Femur (tissue), 1 donor: ENCODE data around the gene GJC1.
A peak's percentile ranks its signal among the peaks of the same experiment; 100 is the strongest.
"Not testable (repeated sequence)": the region's sequence is repeated elsewhere in the genome, so short reads cannot be mapped to it uniquely, and the experiment has no call there.

Experiments
- DNase-seq: peaks from one replicate; pipeline ENCODE4 v3.0.0-alpha.2; 2017

Gene GJC1

DNA sequence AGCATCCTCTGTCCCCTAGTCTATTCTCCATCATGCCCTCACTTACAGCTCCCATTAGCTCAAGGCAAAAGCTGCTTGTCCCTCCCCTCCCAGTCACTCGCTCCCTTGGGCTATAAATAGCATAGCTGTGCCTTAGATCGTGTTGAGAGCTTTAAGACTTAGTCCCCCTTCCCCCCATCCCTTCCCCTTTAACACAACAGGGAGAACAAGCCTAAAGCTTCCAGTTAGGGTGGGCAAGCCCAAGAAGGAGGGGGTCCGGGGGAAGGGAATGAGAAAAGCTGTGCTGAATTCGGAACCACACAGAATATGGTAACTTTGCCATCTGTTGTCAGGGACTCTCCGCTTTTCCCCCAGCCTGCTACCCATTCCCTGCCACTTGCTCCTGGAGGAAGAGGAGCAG, 12.7 kb upstream of the GJC1 start:
- no peak for DNase-seq

DNA sequence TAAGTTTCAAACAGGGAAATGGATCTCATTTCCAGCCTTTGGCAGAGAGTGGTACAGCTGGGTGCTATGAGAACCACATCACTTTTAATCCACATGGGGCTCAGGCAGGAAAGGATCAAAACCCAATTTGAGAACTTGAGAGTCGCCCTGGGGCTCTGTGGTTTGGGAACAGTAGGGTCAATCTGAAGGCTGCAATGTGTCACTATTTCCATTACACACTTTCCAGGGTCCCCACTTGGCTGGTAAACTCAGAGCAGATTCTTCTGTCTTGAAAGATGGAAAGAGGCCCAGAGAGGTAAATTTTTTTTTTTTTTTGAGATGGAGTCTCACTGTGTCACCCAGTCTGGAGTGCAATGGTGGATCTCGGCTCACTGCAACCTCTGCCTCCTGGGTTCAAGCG, 10.8 kb upstream of the GJC1 start:
- no peak for DNase-seq

DNA sequence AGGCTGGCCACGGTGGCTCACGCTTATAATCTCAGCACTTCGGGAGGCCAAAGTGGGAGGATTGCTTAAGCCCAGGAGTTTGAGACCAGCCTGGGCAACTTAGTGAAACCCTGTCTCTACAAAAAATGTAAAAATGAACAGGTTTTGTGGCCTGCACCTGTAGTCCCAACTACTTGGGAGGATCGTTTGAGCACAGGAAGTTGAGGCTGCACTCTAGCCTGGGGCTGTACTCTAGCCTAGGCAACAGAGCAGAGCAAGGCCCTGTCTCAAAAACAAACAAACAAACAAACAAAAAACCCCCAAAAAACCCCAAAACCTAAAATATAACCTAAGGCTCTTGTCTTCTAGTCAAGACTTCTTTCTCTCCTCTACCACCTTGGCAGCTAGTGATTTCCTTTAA, 10.2 kb upstream of the GJC1 start:
- DNase-seq, result no peak

DNA sequence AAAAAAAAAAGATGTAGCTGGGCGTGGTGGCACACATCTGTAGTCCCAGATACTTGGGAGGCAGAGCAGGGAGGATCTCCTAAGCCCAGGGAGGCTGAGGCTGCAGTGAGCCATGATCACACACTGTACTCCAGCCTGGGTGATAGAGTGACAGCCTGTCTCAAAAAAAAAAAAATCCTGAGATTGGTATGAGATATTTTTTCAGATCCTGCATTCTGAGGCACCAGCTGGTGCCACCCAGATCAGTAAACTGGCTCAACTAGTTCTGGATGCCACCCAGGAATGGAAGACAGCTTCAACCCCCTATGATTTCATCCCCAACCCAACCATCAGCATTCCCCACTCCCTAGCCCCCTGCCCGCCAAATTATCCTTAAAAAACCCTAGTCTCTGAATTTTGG, 7.1 kb upstream of the GJC1 start:
- no peak for DNase-seq

DNA sequence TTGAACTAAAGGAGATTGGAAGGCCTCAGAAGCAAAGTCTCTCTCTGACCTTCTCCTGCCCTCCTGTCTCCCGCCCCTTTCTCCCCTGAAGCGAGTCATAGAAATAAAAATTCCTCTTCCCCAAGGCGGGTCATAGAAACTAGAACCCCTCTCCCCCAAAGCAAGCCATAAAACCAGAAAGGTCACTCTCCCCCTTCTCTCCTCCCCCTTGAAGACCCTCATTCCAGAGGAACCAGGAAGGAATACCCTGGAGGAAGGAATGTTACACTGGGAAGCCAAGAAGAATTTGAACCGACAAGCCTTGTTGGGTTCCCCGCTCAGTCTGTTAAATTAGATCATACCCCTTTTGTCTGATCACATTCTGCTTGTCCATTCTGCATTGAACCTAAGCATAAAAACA, 2.7 kb upstream of the GJC1 start:
- DNase-seq, result no peak

DNA sequence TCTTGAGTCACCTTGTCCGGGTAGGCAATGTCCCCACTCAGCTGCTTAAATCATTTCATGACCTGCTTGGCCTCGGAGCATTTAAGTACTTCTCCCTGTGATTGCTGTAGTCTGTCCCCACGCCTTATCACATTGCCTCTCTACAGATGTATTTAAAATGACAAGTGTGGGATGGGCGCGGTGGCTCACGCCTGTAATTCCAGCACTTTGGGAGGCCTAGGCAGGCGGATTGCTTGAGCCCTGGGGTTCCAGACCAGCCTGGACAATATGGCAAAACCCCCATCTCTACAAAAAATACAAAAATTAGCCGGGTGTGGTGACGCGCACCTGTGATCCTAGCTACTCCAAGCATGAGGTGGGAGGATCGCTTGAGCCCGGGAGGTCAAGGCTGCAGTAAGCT, 1.3 kb upstream of the GJC1 start:
- DNase-seq, result no peak

DNA sequence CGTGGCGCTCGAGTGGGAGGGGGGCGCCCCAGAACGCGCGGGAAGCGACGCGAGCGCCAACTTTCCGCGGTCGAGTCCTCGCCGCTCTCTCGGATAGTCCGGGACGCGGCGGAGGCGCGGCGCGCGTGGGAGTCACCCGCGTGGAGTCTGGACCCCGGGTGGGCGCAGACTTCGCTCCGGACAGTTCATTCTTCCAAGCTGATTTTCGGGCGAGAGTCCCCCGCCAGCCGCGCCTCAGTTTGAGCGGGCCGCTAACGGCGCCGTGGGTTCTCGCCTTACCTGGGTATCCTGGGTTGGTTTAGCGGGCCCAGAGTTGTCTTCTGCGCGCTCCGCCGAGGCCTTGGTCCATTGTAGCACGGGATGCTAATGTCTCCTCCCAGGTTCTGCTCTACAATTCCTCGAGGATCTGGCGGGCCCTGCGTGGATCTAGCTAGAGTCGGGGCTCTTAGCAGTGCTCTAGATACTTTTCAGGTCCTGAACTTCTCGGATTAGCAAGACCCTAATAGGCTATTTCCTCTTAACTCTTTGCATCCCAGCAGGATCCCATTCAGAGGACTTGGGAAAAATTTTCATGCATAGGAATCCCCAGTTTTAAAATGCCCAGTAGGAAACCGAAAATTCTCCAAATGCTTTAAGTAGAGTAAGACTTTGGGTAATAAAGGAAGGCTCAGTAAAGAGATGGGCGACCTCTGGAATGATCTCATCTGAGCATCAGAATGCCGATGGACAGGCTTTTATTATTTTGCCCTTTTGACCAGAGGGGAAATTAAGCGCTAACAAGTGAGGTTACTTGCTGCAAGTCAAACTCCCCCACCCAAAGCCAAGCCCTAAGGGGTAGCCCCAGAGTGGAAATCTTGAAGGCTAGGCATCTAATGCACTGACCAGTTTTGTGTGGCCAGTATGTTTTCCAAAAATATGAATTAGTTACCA, 537 bp upstream of the GJC1 start:
- peak; percentile 40 for DNase-seq

DNA sequence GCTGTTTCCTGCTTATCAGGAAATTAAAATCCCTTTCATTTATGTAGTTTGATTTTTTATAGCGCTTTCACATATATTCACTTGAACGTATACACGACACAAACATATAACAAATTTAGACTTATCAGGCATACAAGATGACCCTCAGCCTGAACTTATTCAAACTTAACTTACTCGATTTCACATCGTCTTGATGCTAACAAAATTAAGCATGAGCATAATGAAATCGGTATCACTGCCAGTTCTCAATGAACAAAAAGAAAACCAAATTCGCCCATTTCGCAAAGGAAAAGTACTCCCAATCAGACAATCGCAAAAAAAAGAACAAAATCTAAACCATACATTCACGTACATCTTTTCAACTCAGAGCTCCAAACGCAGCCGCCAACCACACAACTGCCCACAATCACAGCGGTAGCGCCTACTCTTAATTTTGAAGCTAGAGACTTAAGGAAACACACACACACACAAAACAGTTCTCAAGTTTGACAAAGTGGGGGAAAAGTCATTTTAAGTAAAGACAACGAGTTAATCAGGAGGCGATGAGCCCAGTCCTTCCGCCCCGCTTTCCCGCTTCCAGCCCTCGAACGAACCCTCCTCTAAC, 1.1 kb downstream of the GJC1 start:
- DNase-seq, result no peak

DNA sequence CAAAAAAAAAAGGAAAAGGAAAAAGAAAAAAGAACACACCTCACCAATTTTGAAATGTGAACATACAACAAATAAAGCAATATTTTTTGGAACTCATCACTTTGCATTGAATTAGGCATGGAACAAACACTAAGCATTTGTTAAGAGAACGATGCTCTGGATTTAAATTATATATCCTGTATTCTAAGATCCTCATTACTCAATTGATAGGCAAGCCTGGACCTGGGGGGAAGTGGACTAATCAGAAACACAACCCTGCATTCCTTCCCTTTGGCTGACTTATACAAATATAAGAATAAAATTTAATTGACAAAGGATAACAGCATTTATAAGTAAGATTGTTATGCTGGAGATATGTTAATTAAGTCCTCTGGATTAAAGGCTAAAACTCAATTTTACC, 2.2 kb downstream of the GJC1 start:
- no peak for DNase-seq

DNA sequence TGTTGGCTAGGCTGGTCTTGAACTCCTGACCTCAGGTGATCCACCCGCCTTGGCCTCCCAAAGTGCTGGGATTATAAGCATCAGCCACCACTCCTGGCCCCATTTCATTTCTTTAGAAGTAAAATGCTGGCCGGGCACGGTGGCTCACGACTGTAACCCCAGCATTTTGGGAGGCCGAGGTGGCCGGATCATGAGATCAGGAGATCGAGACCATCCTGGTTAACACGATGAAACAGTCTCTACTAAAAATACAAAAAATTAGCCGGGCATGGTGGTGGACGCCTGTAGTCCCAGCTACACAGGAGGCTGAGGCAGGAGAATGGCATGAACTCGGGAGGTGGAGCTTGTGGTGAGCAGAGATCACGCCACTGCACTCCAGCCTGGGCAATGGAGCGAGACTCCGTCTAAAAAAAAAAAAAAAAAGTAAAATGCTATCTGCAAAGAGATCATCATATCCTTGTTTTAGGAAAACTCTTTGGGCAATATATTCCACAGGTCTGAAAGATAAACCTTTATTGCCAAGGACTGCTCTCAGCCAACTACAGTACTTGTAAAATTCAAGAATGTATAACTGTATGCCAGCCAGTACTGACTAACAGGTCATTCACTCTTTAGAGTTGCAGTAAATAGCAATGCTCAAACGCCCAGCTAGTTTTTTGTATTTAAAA, 3.8 kb downstream of the GJC1 start:
- DNase-seq, result no peak

DNA sequence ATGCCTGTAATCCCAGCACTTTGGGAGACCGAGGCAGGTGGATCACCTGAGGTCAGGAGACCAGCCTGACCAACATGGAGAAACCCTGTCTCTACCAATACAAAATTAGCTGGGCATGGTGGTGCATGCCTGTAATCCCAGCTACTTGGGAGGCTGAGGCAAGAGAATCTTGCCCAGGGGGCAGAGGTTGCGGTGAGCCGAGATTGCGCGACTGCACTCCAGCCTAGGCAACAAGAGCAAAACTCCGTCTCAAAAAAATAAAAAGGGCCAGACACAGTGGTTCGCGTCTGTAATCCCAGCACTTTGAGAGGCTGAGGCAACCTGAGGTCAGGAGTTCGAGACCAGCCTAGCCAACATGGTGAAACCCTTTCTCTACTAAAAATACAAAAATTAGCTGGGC, 4.9 kb downstream of the GJC1 start:
- not testable (repeated sequence) for DNase-seq

DNA sequence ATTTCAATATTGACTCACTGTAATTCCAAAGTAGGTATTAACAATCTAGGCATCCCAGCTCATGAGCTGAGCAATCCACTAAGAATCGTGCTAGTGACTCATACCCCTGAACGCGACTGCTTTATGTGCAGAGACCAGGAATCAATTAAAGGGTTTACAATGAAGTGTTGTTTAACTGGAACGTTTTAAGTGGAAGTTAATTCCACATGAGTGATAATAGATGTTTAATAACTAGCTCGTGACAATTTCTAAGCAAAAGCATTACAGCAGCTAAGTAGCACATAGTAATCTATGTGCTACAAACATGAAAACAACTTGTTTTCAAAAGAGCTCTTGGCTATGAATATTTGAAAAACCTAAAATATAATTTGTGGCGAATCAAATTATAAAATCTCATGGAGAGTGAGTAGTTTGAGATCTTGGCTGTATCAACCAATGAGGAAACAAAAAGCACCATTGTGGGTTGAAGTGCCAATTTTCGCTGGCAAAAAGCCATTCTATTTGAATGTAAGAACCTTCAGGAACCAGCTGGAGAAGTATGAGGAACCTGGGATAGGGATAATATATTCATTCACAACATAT, 9.4 kb downstream of the GJC1 start:
- no peak for DNase-seq

DNA sequence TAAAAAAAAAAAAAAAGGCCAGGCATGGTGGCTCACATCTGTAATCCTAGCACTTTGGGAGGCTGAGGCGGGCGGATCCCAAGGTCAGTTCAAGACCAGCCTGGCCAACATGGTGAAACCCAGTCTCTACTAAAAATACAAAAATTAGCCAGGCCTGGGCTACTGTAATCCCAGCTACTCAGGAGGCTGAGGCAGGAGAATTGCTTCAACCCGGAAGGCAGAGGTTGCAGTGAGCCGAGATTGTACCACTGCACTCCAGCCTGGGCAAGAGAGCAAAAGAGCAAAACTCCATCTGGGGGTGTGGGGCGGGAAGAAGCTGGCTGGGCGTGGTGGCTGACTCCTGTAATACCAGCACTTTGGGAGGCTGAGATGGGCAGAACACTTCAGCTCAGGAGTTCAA, 11.6 kb downstream of the GJC1 start:
- not testable (repeated sequence) for DNase-seq

DNA sequence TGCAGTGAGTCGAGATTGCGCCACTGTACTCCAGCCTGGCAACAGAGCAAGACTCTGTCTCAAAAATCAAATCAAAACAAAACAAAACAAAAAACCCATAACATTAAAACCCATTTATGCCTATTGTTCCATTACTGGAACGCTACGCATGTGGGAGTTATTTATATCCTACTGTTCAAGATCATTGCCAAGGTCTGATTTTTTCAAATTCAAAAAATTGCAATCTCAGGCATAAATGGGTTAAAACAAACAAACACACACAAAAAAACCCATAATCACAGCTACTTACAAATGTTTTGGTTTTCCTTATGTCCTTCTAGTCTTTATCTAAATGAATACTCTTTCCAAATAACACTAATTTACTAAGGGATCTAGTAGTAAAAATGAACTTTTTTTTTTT, 17.8 kb downstream of the GJC1 start:
- no peak for DNase-seq

DNA sequence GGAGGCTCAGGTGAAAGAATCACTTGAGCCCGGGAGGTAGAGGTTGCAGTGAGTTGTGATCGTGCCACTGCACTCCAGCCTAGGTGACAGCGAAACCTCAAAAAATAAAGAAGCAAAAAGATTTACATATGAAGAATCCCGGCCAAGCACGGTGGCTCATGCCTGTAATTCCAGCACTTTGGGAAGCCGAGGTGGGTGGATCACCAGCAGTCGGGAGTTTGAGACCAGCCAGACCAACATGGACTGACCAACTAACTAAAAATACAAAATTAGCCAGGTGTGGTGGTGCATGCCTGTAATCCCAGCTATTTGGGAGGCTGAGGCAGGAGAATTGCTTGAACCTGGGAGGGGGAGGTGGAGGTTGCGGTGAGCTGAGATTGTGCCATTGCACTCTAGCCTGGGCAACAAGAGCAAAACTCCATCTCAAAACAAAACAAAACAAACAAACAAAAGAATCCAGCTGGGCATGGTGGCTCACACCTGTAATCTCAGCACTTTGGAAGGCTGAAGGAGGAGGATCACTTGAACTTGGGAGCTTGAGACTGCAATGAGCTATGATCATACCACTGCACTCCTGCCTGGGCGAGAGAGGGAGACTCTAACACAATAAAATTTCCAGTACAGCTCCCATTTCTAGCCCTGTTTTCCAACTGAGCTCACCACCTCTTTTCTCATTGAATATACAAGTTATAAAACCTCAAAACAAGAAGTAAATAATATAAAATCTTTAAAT, 21.3 kb downstream of the GJC1 start:
- DNase-seq, result not testable (repeated sequence)

DNA sequence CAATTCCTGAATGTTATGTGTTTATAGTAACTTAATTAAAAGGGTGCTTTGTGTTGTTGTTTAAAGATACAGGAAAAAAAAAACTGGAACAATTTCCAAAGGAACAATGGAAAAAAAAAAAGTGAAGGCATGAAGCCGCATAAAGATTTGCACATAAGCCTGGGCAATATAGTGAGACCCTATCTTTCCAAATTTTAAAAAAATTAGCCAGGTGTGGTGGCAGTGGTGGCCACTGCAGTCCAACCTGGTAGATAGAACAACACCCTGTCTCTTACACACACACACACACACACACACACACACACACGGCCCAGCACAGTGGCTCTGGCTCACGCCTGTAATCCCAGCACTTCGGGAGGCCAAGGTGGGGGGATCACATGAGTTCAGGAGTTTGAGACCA, 21.9 kb downstream of the GJC1 start:
- no peak for DNase-seq

DNA sequence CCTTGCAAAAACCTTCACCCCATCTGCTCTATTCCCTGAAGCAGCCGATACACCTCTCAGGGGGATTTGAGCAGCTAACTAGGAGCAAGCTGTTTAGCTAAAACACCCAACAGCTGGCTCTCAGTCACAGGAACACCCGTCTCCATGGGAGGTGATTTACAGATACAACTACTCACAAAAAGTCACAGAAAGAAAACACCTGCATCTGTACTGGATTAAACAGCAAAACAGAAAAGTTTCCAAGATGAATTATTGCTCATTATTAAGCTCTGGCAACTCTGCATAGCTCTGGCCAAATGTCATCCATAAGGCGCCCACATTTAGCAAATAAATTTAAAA, 22.3 kb downstream of the GJC1 start:
- no peak for DNase-seq

DNA sequence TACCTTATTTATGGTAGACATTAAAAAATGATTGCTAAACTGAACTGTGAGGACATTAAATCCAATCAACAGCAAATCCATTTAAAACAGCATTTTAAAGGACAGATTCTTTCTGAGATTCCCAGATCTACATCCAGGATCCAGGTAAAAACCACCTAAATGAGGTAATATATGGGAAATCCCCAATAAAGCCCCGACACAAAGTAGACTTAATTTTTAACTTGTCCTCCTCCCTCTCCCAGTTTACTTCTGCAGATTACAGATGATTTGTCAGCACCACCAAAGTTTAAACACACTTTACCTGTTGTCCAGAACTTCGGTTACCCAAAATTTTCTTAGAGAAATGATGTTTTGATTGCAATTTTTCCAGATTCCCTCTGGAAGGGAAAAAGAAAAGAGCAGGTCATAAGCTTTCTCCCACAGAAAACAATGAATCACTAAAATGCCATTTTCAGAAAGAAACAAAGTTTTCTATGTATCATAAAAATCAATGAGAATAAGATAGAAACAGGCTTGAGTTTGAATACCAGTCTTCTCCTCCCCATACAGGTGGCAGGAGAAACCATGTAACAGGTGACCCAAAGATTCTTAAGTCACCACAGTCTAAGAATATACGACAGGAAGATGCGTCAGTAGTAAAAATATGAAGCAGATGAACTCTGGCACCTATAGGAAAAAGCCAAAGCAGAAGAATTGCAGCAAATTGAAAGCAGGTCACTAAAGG, 22.8 kb downstream of the GJC1 start:
- no peak for DNase-seq

DNA sequence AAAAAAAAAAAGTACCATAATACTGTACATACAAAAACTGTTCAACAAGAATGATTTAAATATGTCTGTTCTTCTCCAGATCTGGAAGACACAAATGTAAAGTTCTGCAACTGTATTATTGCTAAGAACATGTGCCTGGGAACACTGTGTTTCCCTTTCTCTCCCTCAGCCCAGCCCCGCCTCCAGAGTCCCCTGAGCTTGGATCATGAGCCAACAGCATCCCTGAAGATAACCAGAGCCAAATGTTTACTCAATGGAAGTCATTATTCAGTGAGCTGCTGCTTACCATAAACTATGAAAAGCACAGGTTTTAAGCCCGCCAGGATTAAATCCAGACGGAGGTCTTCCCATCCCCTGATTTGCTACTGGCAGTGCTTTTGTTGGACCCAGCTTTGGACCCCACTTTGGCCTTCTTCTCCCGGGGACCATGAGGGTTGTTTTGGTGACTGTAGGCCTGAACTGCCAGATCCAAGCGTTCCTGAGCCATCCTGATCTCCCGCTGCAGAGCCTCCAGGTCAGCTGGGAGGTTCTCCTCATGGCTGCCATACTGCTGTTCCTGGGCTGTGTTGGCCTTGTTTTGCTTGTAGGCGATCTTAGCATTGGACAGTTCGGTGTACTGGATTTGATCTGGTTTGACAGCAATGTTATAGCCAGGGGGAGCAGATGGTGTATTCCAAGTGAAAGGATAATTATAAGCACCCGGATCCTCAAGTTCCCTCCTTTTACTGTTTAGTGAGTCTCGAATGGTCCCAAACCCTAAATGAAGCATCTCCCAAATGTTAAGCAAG, 25.6 kb downstream of the GJC1 start:
- DNase-seq, result peak; percentile 57

DNA sequence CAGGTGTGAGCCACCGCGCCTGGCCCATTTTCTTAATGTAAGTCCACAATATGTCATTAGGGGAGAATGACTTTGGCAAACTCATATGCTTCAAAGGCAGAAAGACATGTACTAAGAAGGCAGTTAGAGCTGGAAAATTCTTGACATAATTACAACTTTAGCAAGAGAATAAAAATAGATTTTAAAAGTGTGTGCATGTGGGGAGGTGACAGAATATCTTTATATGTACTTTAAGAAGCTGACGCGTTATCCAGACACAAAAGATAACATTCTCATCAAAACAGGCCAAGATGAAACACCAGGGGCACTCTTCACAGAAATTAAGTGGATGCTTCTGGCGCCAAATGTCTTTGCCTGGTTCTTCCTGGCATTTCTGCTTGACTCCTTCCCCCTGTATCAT, 28.2 kb downstream of the GJC1 start:
- DNase-seq, result no peak

DNA sequence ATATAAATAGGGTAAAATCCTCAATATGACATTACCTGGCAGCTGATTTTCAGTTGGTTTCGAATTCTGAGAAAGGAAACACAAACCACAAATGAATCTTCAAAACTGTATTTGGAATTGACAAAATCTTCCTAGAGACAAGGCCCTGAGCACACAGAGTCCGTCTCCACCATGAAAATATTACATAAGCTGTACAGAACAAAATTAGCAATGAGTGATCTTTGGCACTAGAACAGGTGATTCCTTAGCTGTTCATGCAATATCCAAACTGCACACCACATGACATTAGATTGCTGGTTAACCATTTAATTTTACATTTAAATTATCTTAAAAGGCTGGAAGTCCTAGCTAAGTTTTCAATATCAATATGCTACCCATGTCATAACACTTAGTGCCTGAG, 31.7 kb downstream of the GJC1 start:
- no peak for DNase-seq

DNA sequence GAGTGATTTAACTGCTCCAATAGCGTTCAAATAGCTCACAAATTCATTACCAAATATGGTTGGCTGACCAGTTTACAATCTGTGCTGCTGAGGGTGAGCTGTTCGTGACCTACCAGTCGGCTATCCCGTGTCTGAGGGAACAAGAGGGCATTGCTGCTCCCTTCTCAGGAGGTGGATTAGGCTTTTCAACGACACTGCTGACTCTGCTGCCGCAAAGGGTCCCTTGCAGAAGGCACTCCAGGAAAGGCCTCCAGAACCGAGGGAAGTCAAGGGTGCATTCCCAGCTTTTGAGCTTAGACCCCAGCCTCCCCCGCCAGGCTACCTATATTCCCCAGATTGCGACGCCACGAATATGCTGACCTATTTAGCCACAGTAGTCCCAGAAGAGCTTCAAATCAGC, 32.3 kb downstream of the GJC1 start:
- no peak for DNase-seq
